Keratinocyte (primary cell): ENCODE data around the gene AADACL3. TPM values are rescaled to one million over a fixed set of nuclear protein-coding genes. Genes with fewer than 3 reads are reported as not detected.

ENCODE experiments used
- DNase-seq: peaks from one replicate; pipeline ENCODE4 v3.0.0-alpha.2; 2011; ENCODE audit warnings: low read depth, missing footprints, low spot score
- FAIRE-seq: peaks from 2 replicates; lab custom pipeline; 2011; peaks lifted over from hg19 to GRCh38; lab: Jason Lieb, UNC
- H2AFZ ChIP-seq: 2 replicates; pipeline ENCODE4 v1.6.0; 2012; ENCODE audit warnings: low read length, control low read depth, inconsistent platforms; ENCODE audit not compliant: control insufficient read depth
- H3K27ac ChIP-seq: 2 replicates; pipeline ENCODE4 v1.5.1; 2011; ENCODE audit warnings: low read length; ENCODE audit not compliant: control insufficient read depth, insufficient read depth
- H3K27me3 ChIP-seq: 3 replicates; pipeline ENCODE4 v1.6.0; 2011; ENCODE audit warnings: low read length; ENCODE audit not compliant: control insufficient read depth, insufficient read depth; ENCODE audit errors: extremely low read depth
- H3K36me3 ChIP-seq, 2 experiments: 2 replicates in 1 of 2; 3 replicates in 1 of 2; pipeline ENCODE4 v1.5.1; 2011; ENCODE audit warnings: low read length in 2 of 2, mild to moderate bottlenecking in 1 of 2; ENCODE audit not compliant: control insufficient read depth in 2 of 2, insufficient read depth in 2 of 2; ENCODE audit errors: extremely low read depth in 1 of 2
- H3K4me1 ChIP-seq: 3 replicates; pipeline ENCODE4 v1.5.1; 2011; ENCODE audit warnings: low read length; ENCODE audit not compliant: control insufficient read depth, insufficient read depth; ENCODE audit errors: extremely low read depth
- H3K4me2 ChIP-seq: 3 replicates; pipeline ENCODE4 v1.6.0; 2011; ENCODE audit warnings: low read depth, low read length; ENCODE audit not compliant: control insufficient read depth, insufficient read depth; ENCODE audit errors: extremely low read depth
- H3K4me3 ChIP-seq, 3 experiments: fragments of 200-600 bp in 1 of 3; sonication (generic) in 1 of 3; 2 replicates in 2 of 3; 3 replicates in 1 of 3; pipeline ENCODE4 v1.5.1; 2011 to 2016; ENCODE audit warnings: low read length in 3 of 3, mild to moderate bottlenecking in 3 of 3, control low read depth in 2 of 3, inconsistent platforms in 1 of 3, low read depth in 1 of 3, mixed read lengths in 1 of 3, mixed run types in 1 of 3, moderate library complexity in 1 of 3; ENCODE audit not compliant: control insufficient read depth in 2 of 3, insufficient read depth in 2 of 3; ENCODE audit errors: extremely low read depth in 1 of 3
- H3K79me2 ChIP-seq: 2 replicates; pipeline ENCODE4 v1.6.0; 2012; ENCODE audit warnings: low read length; ENCODE audit not compliant: control insufficient read depth, insufficient read depth
- H3K9ac ChIP-seq: 3 replicates; pipeline ENCODE4 v1.6.0; 2011; ENCODE audit warnings: low read length; ENCODE audit not compliant: control insufficient read depth, insufficient read depth; ENCODE audit errors: extremely low read depth
- H3K9me1 ChIP-seq: 3 replicates; pipeline ENCODE4 v1.6.0; 2011; ENCODE audit warnings: low read length; ENCODE audit not compliant: control insufficient read depth, insufficient read depth; ENCODE audit errors: extremely low read depth
- H3K9me3 ChIP-seq: 2 replicates; pipeline ENCODE4 v1.5.1; 2012; ENCODE audit warnings: low read depth, low read length; ENCODE audit not compliant: control insufficient read depth
- H4K20me1 ChIP-seq: 3 replicates; pipeline ENCODE4 v1.6.0; 2011; ENCODE audit warnings: low read length; ENCODE audit not compliant: control insufficient read depth, insufficient read depth; ENCODE audit errors: extremely low read depth
- CTCF ChIP-seq, 3 experiments: IDR thresholded peaks in 1 of 3; conservative IDR thresholded peaks in 1 of 3; optimal IDR thresholded peaks in 1 of 3; 2 replicates in 2 of 3; 3 replicates in 1 of 3; pipeline versions ENCODE3 to v1.5.1; 2011; ENCODE audit warnings: low read length in 3 of 3, mild to moderate bottlenecking in 3 of 3, moderate library complexity in 2 of 3, control low read depth in 1 of 3, inconsistent platforms in 1 of 3; ENCODE audit not compliant: insufficient read depth in 2 of 3; ENCODE audit errors: extremely low read depth in 1 of 3
- EZH2 ChIP-seq: IDR thresholded peaks from one replicate; pipeline ENCODE4 v1.6.1; 2012; ENCODE audit warnings: inconsistent platforms, mild to moderate bottlenecking, low read length, moderate library complexity
- dilution Hi-C: fragments of 300-500 bp; cut with MboI; formaldehyde crosslinking; loops from one replicate; pipeline ENCODE4 v1.7.0; 2020; ENCODE audit warnings: low sequenced_read_pairs; ENCODE audit not compliant: extremely low pct_ligation_motif_present
- polyA plus RNA-seq, 5 experiments: library from polyadenylated mRNA; depleted of rRNA in 3 of 5; stranded (reverse) in 3 of 5; stranded (forward) in 1 of 5; unstranded in 1 of 5; fragments of >200 nt; gene quantifications; 1 replicate in 1 of 5; 2 replicates in 3 of 5; 3 replicates in 1 of 5; pipeline versions ENCODE4 v1.2.1 to v1.2.3, GENCODE V29; 2011 to 2012; ENCODE audit warnings: missing spikeins in 2 of 5, low read depth in 1 of 5, low replicate concordance in 1 of 5

Gene AADACL3
- polyA plus RNA-seq, 1 donor (not counting 4 experiments of a cell fraction or from before 2014, with no cell fraction given): 0.03 TPM

- H3K9me1 ChIP-seq: no peaks in the 10 kb centered on the region
- H3K4me1 ChIP-seq: peaks cover 3% of the 10 kb centered on the region
- DNase-seq: no peak
- H3K27ac ChIP-seq: no peak overlapping the region
- no peaks in the 10 kb centered on the region for H3K36me3 ChIP-seq
- TF ChIP-seq CTCF (optimal IDR thresholded peaks at IDR 0.05 in 1 of 3, IDR thresholded peaks at IDR 0.05 in 1 of 3, conservative IDR thresholded peaks at IDR 0.05 in 1 of 3; ENCODE audit: extremely low read depth in 1 of 3, insufficient read depth in 2 of 3, low read length in 3 of 3) (no peak), EZH2 (no peak)
- H3K4me3 ChIP-seq: no peak overlapping the region
- no peak overlapping the region for H3K4me2 ChIP-seq
- peaks cover 3% of the 10 kb centered on the region for H3K9me3 ChIP-seq
- no peak for FAIRE-seq
- H3K79me2 ChIP-seq: no peaks in the 10 kb centered on the region
- dilution Hi-C loops: no loop called here
- H4K20me1 ChIP-seq: no peaks in the 10 kb centered on the region
- H3K27me3 ChIP-seq: no peaks in the 10 kb centered on the region
- no peak overlapping the region for H3K9ac ChIP-seq
- H2AFZ ChIP-seq: no peak overlapping the region
Measured at GRCh38 chr1:12706061-12706460, 9.8 kb upstream of the AADACL3 start.

- Histone ChIP-seq H3K27me3 (no peaks in the 10 kb centered on the region), H3K9me1 (no peaks in the 10 kb centered on the region), H3K36me3 (no peaks in the 10 kb centered on the region), H3K27ac (no peak overlapping the region), H3K9me3 (no peaks in the 10 kb centered on the region), H3K79me2 (no peaks in the 10 kb centered on the region), H2AFZ (no peak overlapping the region), H3K4me3 (no peak overlapping the region), H3K9ac (no peak overlapping the region), H4K20me1 (no peaks in the 10 kb centered on the region), H3K4me2 (no peak overlapping the region), H3K4me1 (peaks cover 6% of the 10 kb centered on the region)
- no peak for FAIRE-seq
- dilution Hi-C loops: no loop called here
- TF ChIP-seq CTCF (optimal IDR thresholded peaks at IDR 0.05 in 1 of 3, IDR thresholded peaks at IDR 0.05 in 1 of 3, conservative IDR thresholded peaks at IDR 0.05 in 1 of 3; ENCODE audit: extremely low read depth in 1 of 3, insufficient read depth in 2 of 3, low read length in 3 of 3) (no peak), EZH2 (no peak)
- DNase-seq: no peak
Measured at GRCh38 chr1:12708396-12709090, 7.4 kb upstream of the AADACL3 start.
